Type B pancreatic cell (in vitro differentiated cells): ENCODE results near the gene PCNT. TPM values are rescaled to one million over a fixed set of nuclear protein-coding genes. Genes with fewer than 3 reads are reported as not detected.

Source experiments
- DNase-seq: peaks from one replicate; pipeline ENCODE4 v3.0.0; 2021; ENCODE audit warnings: mixed read lengths; ENCODE audit not compliant: unreplicated experiment; ENCODE audit errors: extremely low spot score
- H3K27ac Mint-ChIP-seq: 2 replicates; pipeline ENCODE4 v1.8.0; 2021; ENCODE audit warnings: mild to moderate bottlenecking, mixed read lengths
- H3K27me3 Mint-ChIP-seq: 2 replicates; pipeline ENCODE4 v1.8.0; 2021; ENCODE audit warnings: mixed read lengths
- H3K36me3 Mint-ChIP-seq: 2 replicates; pipeline ENCODE4 v1.8.0; 2021; ENCODE audit warnings: mixed read lengths
- H3K4me1 Mint-ChIP-seq: one replicate; pipeline ENCODE4 v1.8.0; 2021; ENCODE audit warnings: mixed read lengths; ENCODE audit not compliant: unreplicated experiment
- H3K4me3 Mint-ChIP-seq: 2 replicates; pipeline ENCODE4 v1.8.0; 2021; ENCODE audit warnings: mild to moderate bottlenecking, mixed read lengths
- H3K9me3 Mint-ChIP-seq: 2 replicates; pipeline ENCODE4 v1.8.0; 2021; ENCODE audit warnings: mixed read lengths
- CTCF ChIP-seq: fragments of 200-600 bp; sonication (generic); conservative IDR thresholded peaks from 2 replicates; pipeline ENCODE4 v1.5.0; 2021; ENCODE audit warnings: antibody characterized with exemption, mild to moderate bottlenecking
- total RNA-seq: library from RNA; stranded (reverse); gene quantifications from 2 replicates; pipeline ENCODE4 v1.2.1, GENCODE V29; 2021; ENCODE audit warnings: low replicate concordance

PCNT gene
- total RNA-seq, 1 donor from 2014 or later: 50.3 TPM

- no peaks in the 10 kb centered on the region for H3K4me1 Mint-ChIP-seq
- H3K4me3 Mint-ChIP-seq: no peak overlapping the region
- no peak for DNase-seq
- H3K36me3 Mint-ChIP-seq: peaks cover 11% of the 10 kb centered on the region
- H3K27ac Mint-ChIP-seq: no peak overlapping the region
- H3K27me3 Mint-ChIP-seq: no peaks in the 10 kb centered on the region
- no peaks in the 10 kb centered on the region for H3K9me3 Mint-ChIP-seq
- no peak for TF ChIP-seq CTCF
Measured at GRCh38 chr21:46311568-46311967, 12.4 kb upstream of the PCNT start.

GRCh38 chr21:46312949-46313348, 11.0 kb upstream of the PCNT start:
- Mint-ChIP-seq H3K9me3 (no peaks in the 10 kb centered on the region), H3K36me3 (peaks cover 4% of the 10 kb centered on the region), H3K27me3 (no peaks in the 10 kb centered on the region), H3K4me3 (no peak overlapping the region), H3K27ac (no peak overlapping the region), H3K4me1 (no peaks in the 10 kb centered on the region)
- no peak for TF ChIP-seq CTCF
- no peak for DNase-seq

- H3K4me3 Mint-ChIP-seq: no peak overlapping the region
- DNase-seq: no peak
- no peaks in the 10 kb centered on the region for H3K9me3 Mint-ChIP-seq
- no peak for TF ChIP-seq CTCF
- peaks cover 4% of the 10 kb centered on the region for H3K36me3 Mint-ChIP-seq
- no peak overlapping the region for H3K27ac Mint-ChIP-seq
- no peaks in the 10 kb centered on the region for H3K4me1 Mint-ChIP-seq
- H3K27me3 Mint-ChIP-seq: no peaks in the 10 kb centered on the region
Measured at GRCh38 chr21:46314441-46315020, 9.4 kb upstream of the PCNT start.

DNA sequence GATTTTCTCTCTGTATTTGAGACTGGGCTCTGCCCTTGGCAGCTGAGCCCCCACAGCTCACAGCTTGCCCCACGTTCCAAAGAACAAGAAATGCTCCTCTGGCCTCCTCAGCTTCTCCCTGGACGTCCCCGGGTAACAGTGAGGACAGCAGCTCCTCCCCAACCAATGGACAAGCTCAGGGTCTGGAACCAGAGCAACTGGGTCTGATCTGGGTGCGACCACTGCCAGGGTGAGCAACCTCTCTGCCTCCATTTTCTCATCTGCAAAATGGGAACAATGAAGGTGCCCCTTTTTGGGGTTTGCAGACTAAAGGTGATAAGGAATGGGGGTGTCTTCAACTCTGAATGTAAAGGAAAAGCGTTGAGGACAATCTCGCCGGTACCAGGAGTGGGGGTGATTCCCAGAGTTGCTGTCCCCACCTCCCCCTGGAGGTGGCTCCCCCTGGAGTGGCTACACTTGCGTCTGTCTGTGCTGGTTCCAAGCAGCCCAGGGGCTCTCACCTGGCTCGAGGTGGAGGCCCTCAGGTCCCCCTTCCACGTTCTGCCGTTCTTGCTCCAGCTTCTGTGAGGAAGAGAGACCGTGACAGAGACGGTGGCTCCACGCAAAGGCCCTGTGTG, 7.1 kb upstream of the PCNT start:
- DNase-seq: no peak
- Mint-ChIP-seq H3K9me3 (no peaks in the 10 kb centered on the region), H3K4me1 (peaks cover 12% of the 10 kb centered on the region), H3K36me3 (peaks cover 14% of the 10 kb centered on the region), H3K4me3 (no peak overlapping the region), H3K27me3 (no peaks in the 10 kb centered on the region), H3K27ac (no peak overlapping the region)
- TF ChIP-seq CTCF: no peak

GRCh38 chr21:46317710-46318463, 6.1 kb upstream of the PCNT start:
- H3K27me3 Mint-ChIP-seq: no peaks in the 10 kb centered on the region
- H3K4me1 Mint-ChIP-seq: peaks cover 13% of the 10 kb centered on the region
- peaks cover 10% of the 10 kb centered on the region for H3K36me3 Mint-ChIP-seq

More at GRCh38 chr21:46317710-46318463, 6.1 kb upstream of the PCNT start:
- Mint-ChIP-seq H3K9me3 (no peaks in the 10 kb centered on the region), H3K27ac (peak overlapping the region; percentile 69), H3K4me3 (no peak overlapping the region)
- no peak for DNase-seq
- TF ChIP-seq CTCF: no peak
